CD4-positive, alpha-beta T cell (primary cell): ENCODE results near the gene RANBP3. TPM values are rescaled to one million over a fixed set of nuclear protein-coding genes. Genes with fewer than 3 reads are reported as not detected.

Experiments used
- ATAC-seq: fragments of 200-7000 bp; cut with Tn5 transposase; one replicate; pipeline ENCODE4 v1.10.0; 2022; ENCODE audit warnings: mild to moderate bottlenecking; ENCODE audit not compliant: poor library complexity
- CTCF ChIA-PET: fragments of 350-600 bp; sonication (Branson Sonifier 250); formaldehyde crosslinking; loops from one replicate; lab custom pipeline; 2021; ENCODE audit warnings: antibody characterized with exemption, inconsistent platforms; lab: Charles Lee
- POLR2A ChIA-PET: fragments of 350-600 bp; sonication (Branson Sonifier 250); formaldehyde crosslinking; loops from one replicate; lab custom pipeline; 2021; ENCODE audit warnings: antibody characterized with exemption, inconsistent platforms; lab: Charles Lee
- DNase-seq, 14 experiments: peaks; one replicate each; pipeline ENCODE4 v3.0.0-alpha.2; 2013 to 2020; ENCODE audit warnings: mixed read lengths in 2 of 14
- H3K27ac ChIP-seq, 2 donors: one replicate each; pipeline versions ENCODE4 v1.5.1 to v1.7.0; 2013; ENCODE audit warnings: low read length in 2 of 2, low read depth in 1 of 2, mild to moderate bottlenecking in 1 of 2
- H3K27me3 ChIP-seq, 2 experiments: 1 replicate in 1 of 2; 2 replicates in 1 of 2; pipeline versions ENCODE4 v1.6.1 to v1.7.0; 2013; ENCODE audit warnings: low read length in 2 of 2, control low read depth in 1 of 2, mild to moderate bottlenecking in 1 of 2, moderate library complexity in 1 of 2; ENCODE audit not compliant: insufficient read depth in 2 of 2, control insufficient read depth in 1 of 2
- H3K36me3 ChIP-seq: one replicate; pipeline ENCODE4 v1.6.1; 2013; ENCODE audit warnings: low read length, control low read depth; ENCODE audit not compliant: insufficient read depth
- H3K4me1 ChIP-seq: one replicate; pipeline ENCODE4 v1.6.1; 2013; ENCODE audit warnings: low read length, control low read depth; ENCODE audit not compliant: insufficient read depth
- H3K4me3 ChIP-seq: one replicate; pipeline ENCODE4 v1.5.1; 2013; ENCODE audit warnings: mild to moderate bottlenecking, low read length, moderate library complexity
- H3K9me3 ChIP-seq, 2 experiments: 1 replicate in 1 of 2; 2 replicates in 1 of 2; pipeline versions ENCODE4 v1.6.1 to v1.7.0; 2013; ENCODE audit warnings: low read length in 2 of 2, mild to moderate bottlenecking in 2 of 2, control low read depth in 1 of 2, moderate library complexity in 1 of 2; ENCODE audit not compliant: control insufficient read depth in 1 of 2, insufficient read depth in 1 of 2
- H3K27ac Mint-ChIP-seq: one replicate; pipeline ENCODE4 v1.8.0; 2020; ENCODE audit warnings: mixed read lengths
- H3K27me3 Mint-ChIP-seq: one replicate; pipeline ENCODE4 v1.8.0; 2021; ENCODE audit warnings: mixed read lengths
- H3K36me3 Mint-ChIP-seq: one replicate; pipeline ENCODE4 v1.8.0; 2021; ENCODE audit warnings: low read depth, mixed read lengths
- H3K4me1 Mint-ChIP-seq: one replicate; pipeline ENCODE4 v1.8.0; 2021; ENCODE audit warnings: low read depth, mixed read lengths
- H3K4me3 Mint-ChIP-seq: one replicate; pipeline ENCODE4 v1.8.0; 2020; ENCODE audit warnings: mild to moderate bottlenecking, mixed read lengths
- H3K9me3 Mint-ChIP-seq: one replicate; pipeline ENCODE4 v1.8.0; 2020; ENCODE audit warnings: mixed read lengths
- intact Hi-C, 2 experiments: fragments of 100-400 bp; cut with DNase I in 1 of 2; cut with micrococcal nuclease in 1 of 2; formaldehyde crosslinking; loops; one replicate each; pipeline versions ENCODE4 v1.15.1 to v1.9.0; 2023 to 2025; cut with DNase I, micrococcal nuclease
- total RNA-seq, 174 experiments: library from RNA in 2 of 174; stranded (reverse) in 2 of 174; gene quantifications; one replicate each; pipeline ENCODE4 v1.2.3 and lab custom pipeline; 2021 to 2026
- TF ChIP-seq, protein P1 (sequence below): fragments of 200-600 bp; IDR thresholded peaks from one replicate; pipeline ENCODE4 v1.8.0; 2022; ENCODE audit warnings: antibody characterized with exemption, mild to moderate bottlenecking

Gene RANBP3
- total RNA-seq, 2 experiments from 2014 or later, result 82.7 to 88.7 TPM

DNA sequence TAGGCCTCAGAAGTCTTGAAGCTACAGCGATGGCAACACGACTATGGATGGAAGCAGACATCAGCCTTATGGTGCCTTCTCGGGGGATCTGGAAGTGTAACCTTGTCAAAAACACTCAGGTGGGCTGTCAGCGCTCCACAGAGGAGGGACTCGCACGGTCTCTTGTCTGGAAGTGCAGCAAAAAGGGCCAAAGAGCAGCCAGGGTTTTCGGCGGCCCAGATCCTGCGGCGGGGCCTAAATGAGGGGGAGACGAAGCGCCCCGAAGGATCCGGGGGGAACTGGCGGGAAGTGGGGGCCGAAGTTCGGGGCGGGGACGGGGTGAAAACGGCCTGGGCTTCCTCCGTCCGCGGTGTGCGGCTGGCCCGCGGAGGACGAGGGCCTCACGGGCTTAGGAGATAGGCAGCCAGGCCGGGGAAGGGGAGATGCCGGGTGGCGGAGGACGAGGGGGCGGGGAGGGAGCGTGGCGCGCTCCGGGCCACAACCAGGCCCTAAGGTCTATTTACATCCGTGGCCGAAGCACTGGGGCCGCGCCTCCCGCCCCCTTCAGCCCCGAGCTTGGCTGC lies 637 bp downstream of the RANBP3 start:
- ChIA-PET CTCF (interaction anchor here (1.5 to 3.7 kb wide), 2 partner anchors 9 to 15 kb away, joined by 4 to 24 read pairs; no protein-coding TSS in a partner anchor), POLR2A (interaction anchor here (0.6 to 4.3 kb wide), 9 partner anchors 9 to 886 kb away, joined by 3 to 40 read pairs (median 10); partner anchors contain the start of genes NDUFA11 and VMAC)
- ATAC-seq (no peak), DNase-seq (no peak)
- Histone ChIP-seq H3K36me3 (peaks cover 22% of the 10 kb centered on the region), H3K27me3 (no peaks in the 10 kb centered on the region), H3K4me1 (peaks cover 72% of the 10 kb centered on the region), H3K27ac (peak overlapping the region; percentile 72 to 78), H3K4me3 (peak overlapping the region; percentile 95), H3K9me3 (no peaks in the 10 kb centered on the region)
- TF ChIP-seq, protein P1, sequence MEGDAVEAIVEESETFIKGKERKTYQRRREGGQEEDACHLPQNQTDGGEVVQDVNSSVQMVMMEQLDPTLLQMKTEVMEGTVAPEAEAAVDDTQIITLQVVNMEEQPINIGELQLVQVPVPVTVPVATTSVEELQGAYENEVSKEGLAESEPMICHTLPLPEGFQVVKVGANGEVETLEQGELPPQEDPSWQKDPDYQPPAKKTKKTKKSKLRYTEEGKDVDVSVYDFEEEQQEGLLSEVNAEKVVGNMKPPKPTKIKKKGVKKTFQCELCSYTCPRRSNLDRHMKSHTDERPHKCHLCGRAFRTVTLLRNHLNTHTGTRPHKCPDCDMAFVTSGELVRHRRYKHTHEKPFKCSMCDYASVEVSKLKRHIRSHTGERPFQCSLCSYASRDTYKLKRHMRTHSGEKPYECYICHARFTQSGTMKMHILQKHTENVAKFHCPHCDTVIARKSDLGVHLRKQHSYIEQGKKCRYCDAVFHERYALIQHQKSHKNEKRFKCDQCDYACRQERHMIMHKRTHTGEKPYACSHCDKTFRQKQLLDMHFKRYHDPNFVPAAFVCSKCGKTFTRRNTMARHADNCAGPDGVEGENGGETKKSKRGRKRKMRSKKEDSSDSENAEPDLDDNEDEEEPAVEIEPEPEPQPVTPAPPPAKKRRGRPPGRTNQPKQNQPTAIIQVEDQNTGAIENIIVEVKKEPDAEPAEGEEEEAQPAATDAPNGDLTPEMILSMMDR, result no peak
- Mint-ChIP-seq H3K9me3 (no peaks in the 10 kb centered on the region), H3K36me3 (peaks cover 49% of the 10 kb centered on the region), H3K27me3 (no peaks in the 10 kb centered on the region), H3K4me3 (peak overlapping the region; percentile 100), H3K27ac (peak overlapping the region; percentile 94), H3K4me1 (peaks cover 57% of the 10 kb centered on the region)
- intact Hi-C loops, result loop anchor here (1.0 to 10.0 kb wide), 6 partner anchors 15 to 397 kb away; partner anchors contain the start of genes ALKBH7 (in 1 of the 2), HSD11B1L (in 1 of the 2), MICOS13 (in 1 of the 2) and NRTN (in 1 of the 2)

DNA sequence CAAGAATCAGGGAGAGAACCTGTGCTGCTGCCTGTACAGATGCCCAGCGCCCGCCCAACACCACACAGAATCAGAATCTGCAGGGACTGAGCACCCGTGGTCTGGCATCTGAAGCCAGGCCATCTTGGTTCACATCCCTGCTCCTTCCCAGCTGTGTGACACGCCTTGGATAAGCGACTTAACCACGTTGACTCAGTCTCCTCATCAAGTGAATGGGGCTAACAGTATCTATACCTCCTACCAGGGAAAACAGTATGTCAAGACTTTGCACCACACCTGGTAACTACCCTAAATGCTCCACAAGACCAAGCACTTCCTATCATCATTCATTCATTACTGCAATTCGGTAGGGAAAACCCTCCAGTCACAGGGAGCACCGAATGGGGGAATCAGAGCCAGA lies 1.2 kb downstream of the RANBP3 start:
- ATAC-seq (no peak), DNase-seq (no peak)
- Mint-ChIP-seq H3K4me1 (peaks cover 63% of the 10 kb centered on the region), H3K9me3 (no peaks in the 10 kb centered on the region), H3K36me3 (peaks cover 52% of the 10 kb centered on the region), H3K27me3 (no peaks in the 10 kb centered on the region), H3K27ac (peak overlapping the region; percentile 94), H3K4me3 (peak overlapping the region; percentile 100)
- H3K36me3 ChIP-seq, result peaks cover 24% of the 10 kb centered on the region
- no peaks in the 10 kb centered on the region for H3K9me3 ChIP-seq
- TF ChIP-seq, protein P1, result no peak
- no peak overlapping the region for H3K27ac ChIP-seq
- peak overlapping the region; percentile 95 for H3K4me3 ChIP-seq
- CTCF ChIA-PET, result interaction anchor here (1.0 to 3.7 kb wide), 2 partner anchors 9 to 14 kb away, joined by 3 to 24 read pairs; no protein-coding TSS in a partner anchor
- POLR2A ChIA-PET, result interaction anchor here (2.0 to 4.3 kb wide), 3 partner anchors 15 to 173 kb away, joined by 7 to 40 read pairs (median 10); partner anchors contain the start of genes NDUFA11 and VMAC
- H3K4me1 ChIP-seq, result peaks cover 73% of the 10 kb centered on the region
- intact Hi-C loops, result loop anchor here (1.0 to 10.0 kb wide), 6 partner anchors 14 to 398 kb away; partner anchors contain the start of genes ALKBH7 (in 1 of the 2), HSD11B1L (in 1 of the 2), MICOS13 (in 1 of the 2) and NRTN (in 1 of the 2)
- no peaks in the 10 kb centered on the region for H3K27me3 ChIP-seq

DNA sequence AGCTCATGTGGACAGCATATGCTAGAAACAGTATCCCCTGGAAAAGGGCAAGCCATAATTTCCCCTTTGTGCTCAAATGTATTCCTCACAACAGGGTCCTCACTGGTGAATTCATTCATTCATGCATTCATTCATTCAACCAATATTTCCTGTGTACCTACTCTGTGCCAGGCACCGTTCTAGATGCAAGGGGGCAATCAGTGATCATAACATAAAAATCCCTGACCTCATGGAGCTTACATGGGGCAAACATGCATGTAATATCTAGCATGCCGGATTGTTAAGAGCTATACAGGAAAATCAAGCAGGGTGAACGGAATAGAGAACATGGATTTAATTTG lies 2.6 kb downstream of the RANBP3 start:
- ChIA-PET CTCF (interaction anchor here (1.4 kb wide), 1 partner anchor 171 kb away, joined by 6 read pairs; no protein-coding TSS in a partner anchor), POLR2A (interaction anchor here (1.0 to 2.1 kb wide), 4 partner anchors 9 to 71 kb away, joined by 3 to 10 read pairs (median 8); partner anchors contain the start of genes NDUFA11 and VMAC)
- Histone ChIP-seq H3K27me3 (no peaks in the 10 kb centered on the region), H3K27ac (no peak overlapping the region), H3K36me3 (peaks cover 25% of the 10 kb centered on the region), H3K9me3 (no peaks in the 10 kb centered on the region), H3K4me1 (peaks cover 83% of the 10 kb centered on the region), H3K4me3 (no peak overlapping the region)
- no peaks in the 10 kb centered on the region for H3K9me3 Mint-ChIP-seq
- intact Hi-C loops, result loop anchor here (5.0 to 10.0 kb wide), 5 partner anchors 137 to 399 kb away; partner anchors contain the start of genes ALKBH7 (in 1 of the 2), HSD11B1L (in 1 of the 2), MICOS13 (in 1 of the 2) and NRTN (in 1 of the 2)
- no peaks in the 10 kb centered on the region for H3K27me3 Mint-ChIP-seq
- peaks cover 52% of the 10 kb centered on the region for H3K36me3 Mint-ChIP-seq
- H3K4me1 Mint-ChIP-seq, result peaks cover 73% of the 10 kb centered on the region
- H3K4me3 Mint-ChIP-seq, result peak overlapping the region; percentile 100
- DNase-seq, result no peak
- TF ChIP-seq, protein P1, result no peak
- ATAC-seq, result no peak
- H3K27ac Mint-ChIP-seq, result peak overlapping the region; percentile 61
